Measurements from ENCODE around the gene LRP6.

GRCh38 chr12:12210416-12210815 is 56.4 kb downstream of the LRP6 start:
- TF ChIP-seq EZH2phosphoT487 (IDR thresholded peaks at IDR 0.05; ENCODE audit: low read depth, severe bottlenecking, unreplicated experiment), result no peak
- TF ChIP-seq, protein P1, sequence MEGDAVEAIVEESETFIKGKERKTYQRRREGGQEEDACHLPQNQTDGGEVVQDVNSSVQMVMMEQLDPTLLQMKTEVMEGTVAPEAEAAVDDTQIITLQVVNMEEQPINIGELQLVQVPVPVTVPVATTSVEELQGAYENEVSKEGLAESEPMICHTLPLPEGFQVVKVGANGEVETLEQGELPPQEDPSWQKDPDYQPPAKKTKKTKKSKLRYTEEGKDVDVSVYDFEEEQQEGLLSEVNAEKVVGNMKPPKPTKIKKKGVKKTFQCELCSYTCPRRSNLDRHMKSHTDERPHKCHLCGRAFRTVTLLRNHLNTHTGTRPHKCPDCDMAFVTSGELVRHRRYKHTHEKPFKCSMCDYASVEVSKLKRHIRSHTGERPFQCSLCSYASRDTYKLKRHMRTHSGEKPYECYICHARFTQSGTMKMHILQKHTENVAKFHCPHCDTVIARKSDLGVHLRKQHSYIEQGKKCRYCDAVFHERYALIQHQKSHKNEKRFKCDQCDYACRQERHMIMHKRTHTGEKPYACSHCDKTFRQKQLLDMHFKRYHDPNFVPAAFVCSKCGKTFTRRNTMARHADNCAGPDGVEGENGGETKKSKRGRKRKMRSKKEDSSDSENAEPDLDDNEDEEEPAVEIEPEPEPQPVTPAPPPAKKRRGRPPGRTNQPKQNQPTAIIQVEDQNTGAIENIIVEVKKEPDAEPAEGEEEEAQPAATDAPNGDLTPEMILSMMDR (IDR thresholded peaks at IDR 0.05; ENCODE audit: poor library complexity), result no peak
- no peak for TF ChIP-seq EZH2 (IDR thresholded peaks at IDR 0.05; ENCODE audit: borderline replicate concordance)

Measured in hepatocyte (in vitro differentiated cells).